NCI-H526 treated with DMSO at 0.1 percent for 48 hours (cell line): Measurements from ENCODE around the gene RBMS3.
A peak's percentile ranks its signal among the peaks of the same experiment; 100 is the strongest.
"Not testable (repeated sequence)": the region's sequence is repeated elsewhere in the genome, so short reads cannot be mapped to it uniquely, and the experiment has no call there.

ENCODE experiments used
- DNase-seq: peaks from one replicate; lab custom pipeline; 2025; lab: John Stamatoyannopoulos, UW

The RBMS3 gene

GRCh38 chr3:30024466-30024865 lies 743.6 kb downstream of the RBMS3 start:
- DNase-seq = no peak

DNA sequence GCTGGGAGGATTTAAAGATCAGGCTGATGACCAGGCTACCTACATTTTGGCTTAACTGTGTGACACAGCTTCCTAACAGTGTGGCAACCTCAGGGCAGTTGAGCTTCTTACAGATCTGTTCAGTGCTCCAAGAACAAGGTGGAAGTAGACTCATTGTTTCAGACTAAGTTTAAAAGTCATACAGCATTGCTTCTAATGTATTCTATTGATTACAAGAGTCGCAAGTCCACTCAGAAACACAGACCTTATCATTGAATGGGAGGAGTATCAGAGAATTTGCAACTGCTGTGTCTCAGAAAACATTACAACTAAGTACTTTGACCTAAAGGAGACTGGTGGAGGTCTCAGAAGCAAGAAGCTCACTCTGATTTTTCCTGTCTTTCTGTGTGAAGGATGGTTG lies 746.0 kb downstream of the RBMS3 start:
- no peak for DNase-seq

DNA sequence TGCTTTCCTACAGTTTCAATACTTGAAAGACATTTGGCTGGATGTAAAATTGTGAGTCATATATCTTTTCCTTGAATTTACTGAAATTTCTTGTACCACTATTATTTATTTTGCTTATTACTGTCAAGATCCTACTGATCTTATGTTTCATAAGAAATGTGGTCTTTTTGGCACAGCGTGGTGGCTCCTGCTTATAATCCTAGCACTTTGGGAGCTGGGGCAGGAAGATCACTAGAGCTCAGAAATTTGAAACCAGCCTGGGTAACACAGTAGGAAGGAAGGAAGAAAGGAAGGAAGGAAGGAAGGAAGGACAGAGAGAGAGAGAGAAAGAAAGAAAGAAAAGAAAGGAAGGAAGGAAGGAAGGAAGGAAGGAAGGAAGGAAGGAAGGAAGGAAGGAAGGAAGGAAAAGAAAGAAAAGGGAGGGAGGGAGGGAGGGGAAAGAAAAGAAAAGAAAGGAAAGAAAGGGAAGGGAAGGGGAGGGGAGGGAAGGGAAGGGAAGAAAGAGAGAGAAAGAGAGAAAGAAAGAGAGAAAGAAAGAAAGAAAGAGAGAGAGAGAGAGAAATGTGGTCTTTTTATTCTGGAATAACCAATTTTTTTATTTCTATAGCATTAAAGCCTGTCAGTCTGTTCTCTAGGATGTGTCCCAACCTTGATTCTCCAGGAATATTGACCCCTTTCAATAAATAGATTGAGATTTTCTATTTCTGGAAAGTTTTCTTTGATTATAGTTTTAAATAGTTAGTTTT lies 753.5 kb downstream of the RBMS3 start:
- DNase-seq = no peak

GRCh38 chr3:30035935-30036567 lies 755.2 kb downstream of the RBMS3 start:
- DNase-seq = no peak

- DNase-seq = no peak
Measured at GRCh38 chr3:30040126-30040525, 759.3 kb downstream of the RBMS3 start.

DNA sequence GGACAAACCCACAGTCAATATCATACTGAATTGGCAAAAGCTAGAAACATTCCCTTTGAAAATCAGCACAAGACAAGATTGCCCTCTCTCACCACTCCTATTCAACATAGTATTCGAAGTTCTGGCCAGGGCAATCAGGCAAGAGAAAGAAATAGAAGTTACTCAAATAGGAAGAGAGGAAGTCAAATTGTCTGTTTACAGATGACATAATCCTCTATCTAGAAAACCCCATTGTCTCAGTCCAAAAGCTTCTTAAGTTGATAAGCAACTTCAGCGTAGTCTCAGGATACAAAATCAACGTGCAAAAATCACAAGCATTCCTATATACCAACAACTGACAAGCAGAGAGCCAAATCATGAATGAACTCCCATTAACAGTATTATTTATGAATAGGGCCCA lies 760.6 kb downstream of the RBMS3 start:
- not testable (repeated sequence) for DNase-seq

GRCh38 chr3:30042274-30042859 lies 761.5 kb downstream of the RBMS3 start:
- DNase-seq = peak; percentile 33

DNA sequence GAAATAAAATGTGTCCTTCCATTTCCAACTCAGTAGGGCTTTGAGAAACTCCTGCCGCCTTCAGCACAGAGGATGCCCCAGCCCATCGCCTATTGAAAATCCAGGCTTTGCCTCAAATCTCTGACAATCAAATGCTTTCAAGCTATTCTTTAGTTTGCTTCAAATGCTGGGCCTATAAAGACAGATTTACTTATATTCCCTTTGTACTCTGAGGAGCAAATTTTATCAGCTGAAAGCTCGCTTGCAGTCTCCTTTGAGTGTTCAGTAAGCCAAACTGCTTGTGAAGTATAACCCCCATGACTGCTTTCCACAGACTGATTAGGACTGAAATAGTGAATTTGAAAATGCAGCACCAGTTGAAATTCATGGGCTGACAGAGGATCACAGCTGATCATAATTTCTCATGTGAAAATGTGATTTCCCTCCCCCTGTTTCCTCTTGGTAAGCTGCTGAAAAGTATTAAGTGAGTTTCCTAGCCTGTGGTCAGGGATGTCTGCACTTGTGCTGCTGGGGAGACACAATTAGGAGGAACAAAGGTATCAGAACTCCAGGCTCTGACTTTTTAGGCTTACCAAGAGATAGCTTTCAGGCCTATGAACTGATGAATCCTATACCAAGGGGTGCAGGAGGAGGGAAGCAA lies 762.2 kb downstream of the RBMS3 start:
- no peak for DNase-seq

DNA sequence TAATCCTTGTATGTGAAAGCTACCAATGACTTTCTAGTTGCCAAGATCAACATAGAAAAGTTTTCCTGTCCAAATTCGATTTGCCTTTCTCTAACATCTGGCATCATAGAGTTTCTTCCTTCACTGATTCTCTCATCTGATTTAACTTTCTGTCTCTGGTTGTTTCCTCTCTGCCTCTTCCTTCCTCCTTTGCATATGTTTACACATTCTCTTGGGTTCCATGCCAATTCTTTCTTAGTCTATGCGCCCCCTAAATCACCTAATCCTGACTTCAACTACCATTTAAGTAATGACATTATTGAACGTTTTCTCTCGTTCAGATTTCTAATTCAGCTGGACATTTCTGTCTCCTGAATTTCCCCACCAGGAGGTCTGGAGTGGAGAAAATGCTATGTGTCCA lies 763.6 kb downstream of the RBMS3 start:
- no peak for DNase-seq

- DNase-seq = no peak
Measured at GRCh38 chr3:30048431-30048830, 767.6 kb downstream of the RBMS3 start.

DNA sequence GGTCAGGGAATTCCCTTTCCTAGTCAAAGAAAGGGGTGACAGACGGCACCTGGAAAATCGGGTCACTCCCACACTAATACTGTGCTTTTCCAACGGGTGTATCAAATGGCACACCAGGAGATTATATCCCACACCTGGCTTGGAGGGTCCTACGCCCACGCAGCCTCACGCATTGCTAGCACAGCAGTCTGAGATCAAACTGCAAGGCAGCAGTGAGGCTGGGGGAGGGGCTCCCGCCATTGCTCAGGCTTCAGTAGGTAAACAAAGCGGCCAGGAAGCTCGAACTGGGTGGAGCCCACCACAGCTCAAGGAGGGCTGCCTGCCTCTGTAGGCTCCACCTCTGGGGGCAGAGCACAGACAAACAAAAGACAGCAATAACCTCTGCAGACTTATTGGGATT lies 769.2 kb downstream of the RBMS3 start:
- not testable (repeated sequence) for DNase-seq

DNA sequence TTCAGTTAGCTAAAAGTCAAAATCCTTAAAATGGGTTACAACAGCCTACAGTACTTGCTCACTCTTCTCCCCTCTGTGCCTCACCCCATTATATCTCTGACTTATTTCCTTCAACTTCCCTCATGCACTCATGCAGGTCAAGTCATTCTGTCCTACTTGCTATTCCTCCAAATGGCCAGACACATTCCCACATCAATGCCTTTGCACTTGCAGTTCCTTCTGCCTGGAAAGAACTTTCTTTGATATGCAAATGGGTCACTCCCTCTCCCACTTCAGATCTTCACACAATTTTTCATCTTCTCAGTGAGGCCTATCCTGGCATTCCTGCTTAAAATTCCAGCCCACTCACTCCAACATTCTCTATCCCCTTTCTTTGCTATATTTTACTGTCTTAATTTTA lies 778.4 kb downstream of the RBMS3 start:
- no peak for DNase-seq
